ENCODE results near the gene CREB3L4. TPM values are rescaled to one million over a fixed set of nuclear protein-coding genes. Genes with fewer than 3 reads are reported as not detected.
"Not testable (repeated sequence)": the region's sequence is repeated elsewhere in the genome, so short reads cannot be mapped to it uniquely, and the experiment has no call there.

CREB3L4 gene
- total RNA-seq, 2 experiments from 2014 or later = 8.3 to 8.8 TPM

DNA sequence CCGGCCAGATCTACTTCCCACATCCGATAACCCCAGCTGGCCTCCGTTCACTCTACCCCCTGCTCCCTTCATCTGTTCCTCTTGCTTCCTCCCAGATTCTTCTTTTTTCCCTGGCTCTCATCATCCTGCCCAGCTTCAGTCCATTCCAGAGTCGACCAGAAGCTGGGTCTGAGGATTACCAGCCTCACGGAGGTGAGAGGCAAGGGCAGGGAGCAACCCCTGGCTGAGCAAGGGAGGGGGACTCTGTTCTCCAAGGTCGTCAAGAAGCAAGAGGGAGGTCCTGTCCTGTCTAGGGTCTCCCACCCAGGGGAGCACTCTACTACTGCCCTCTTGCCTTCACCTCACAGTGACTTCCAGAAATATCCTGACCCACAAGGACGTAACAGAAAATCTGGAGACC, 5.8 kb downstream of the CREB3L4 start:
- intact Hi-C loops (cut with micrococcal nuclease) = no loop called here
- H3K4me1 Mint-ChIP-seq (ENCODE audit: low read depth) = peaks cover 34% of the 10 kb centered on the region
- no peaks in the 10 kb centered on the region for H3K27me3 Mint-ChIP-seq
- peaks cover 46% of the 10 kb centered on the region for H3K36me3 Mint-ChIP-seq (ENCODE audit: low read depth)
- ATAC-seq (no peak), DNase-seq (no peak)
- TF ChIP-seq, protein P1, sequence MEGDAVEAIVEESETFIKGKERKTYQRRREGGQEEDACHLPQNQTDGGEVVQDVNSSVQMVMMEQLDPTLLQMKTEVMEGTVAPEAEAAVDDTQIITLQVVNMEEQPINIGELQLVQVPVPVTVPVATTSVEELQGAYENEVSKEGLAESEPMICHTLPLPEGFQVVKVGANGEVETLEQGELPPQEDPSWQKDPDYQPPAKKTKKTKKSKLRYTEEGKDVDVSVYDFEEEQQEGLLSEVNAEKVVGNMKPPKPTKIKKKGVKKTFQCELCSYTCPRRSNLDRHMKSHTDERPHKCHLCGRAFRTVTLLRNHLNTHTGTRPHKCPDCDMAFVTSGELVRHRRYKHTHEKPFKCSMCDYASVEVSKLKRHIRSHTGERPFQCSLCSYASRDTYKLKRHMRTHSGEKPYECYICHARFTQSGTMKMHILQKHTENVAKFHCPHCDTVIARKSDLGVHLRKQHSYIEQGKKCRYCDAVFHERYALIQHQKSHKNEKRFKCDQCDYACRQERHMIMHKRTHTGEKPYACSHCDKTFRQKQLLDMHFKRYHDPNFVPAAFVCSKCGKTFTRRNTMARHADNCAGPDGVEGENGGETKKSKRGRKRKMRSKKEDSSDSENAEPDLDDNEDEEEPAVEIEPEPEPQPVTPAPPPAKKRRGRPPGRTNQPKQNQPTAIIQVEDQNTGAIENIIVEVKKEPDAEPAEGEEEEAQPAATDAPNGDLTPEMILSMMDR (IDR thresholded peaks at IDR 0.05) = no peak
- H3K27ac Mint-ChIP-seq = peak overlapping the region; percentile 16
- CTCF ChIA-PET = interaction anchor here (1.1 to 7.1 kb wide), 2 partner anchors 12 to 27 kb away, joined by 3 to 73 read pairs; partner anchors contain the start of genes DENND4B and RAB13
- POLR2A ChIA-PET = interaction anchor here (1.2 to 13.9 kb wide), 5 partner anchors 8 to 221 kb away, joined by 3 to 237 read pairs (median 41); partner anchors contain the start of genes CREB3L4, DENND4B, GATAD2B and RAB13
- no peak overlapping the region for H3K4me3 Mint-ChIP-seq
- no peaks in the 10 kb centered on the region for H3K9me3 Mint-ChIP-seq

DNA sequence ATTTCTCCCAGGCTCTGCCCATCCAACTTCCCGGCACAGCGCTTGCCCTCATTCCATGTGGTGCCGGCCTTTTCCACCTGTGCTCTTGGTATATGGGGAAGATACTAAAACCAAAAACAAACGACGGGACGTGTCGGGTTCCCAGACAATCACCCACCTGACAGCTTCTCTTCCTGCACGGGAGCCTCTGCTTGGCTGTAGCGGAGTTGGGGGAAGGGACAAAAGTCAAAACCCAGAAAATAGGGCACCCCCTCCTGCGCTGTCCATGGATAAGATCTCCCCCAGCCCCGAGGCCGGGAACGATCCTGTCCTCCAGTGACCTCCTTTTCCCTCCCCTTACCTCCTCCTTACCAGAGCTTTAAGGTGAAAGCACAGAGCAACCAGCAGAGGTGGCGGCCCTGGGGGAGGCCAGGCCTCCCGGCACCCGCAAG, 9.1 kb downstream of the CREB3L4 start:
- CTCF ChIA-PET = interaction anchor here (0.7 to 7.1 kb wide), 7 partner anchors 9 to 180 kb away, joined by 3 to 73 read pairs (median 4); partner anchors contain the start of genes CREB3L4, RAB13, RPS27 and SLC39A1
- Mint-ChIP-seq H3K4me3 (peak overlapping the region; percentile 99), H3K27ac (peak overlapping the region; percentile 98), H3K9me3 (no peaks in the 10 kb centered on the region), H3K36me3 (ENCODE audit: low read depth) (peaks cover 53% of the 10 kb centered on the region), H3K27me3 (no peaks in the 10 kb centered on the region), H3K4me1 (ENCODE audit: low read depth) (peaks cover 34% of the 10 kb centered on the region)
- POLR2A ChIA-PET = interaction anchor here (0.9 to 13.9 kb wide), 9 partner anchors 11 to 55 kb away, joined by 3 to 237 read pairs (median 14); partner anchors contain the start of genes CREB3L4, CRTC2, DENND4B and GATAD2B
- intact Hi-C loops (cut with micrococcal nuclease) = no loop called here
- ATAC-seq (peak; percentile 1), DNase-seq (no peak)
- TF ChIP-seq, protein P1 (IDR thresholded peaks at IDR 0.05) = no peak

DNA sequence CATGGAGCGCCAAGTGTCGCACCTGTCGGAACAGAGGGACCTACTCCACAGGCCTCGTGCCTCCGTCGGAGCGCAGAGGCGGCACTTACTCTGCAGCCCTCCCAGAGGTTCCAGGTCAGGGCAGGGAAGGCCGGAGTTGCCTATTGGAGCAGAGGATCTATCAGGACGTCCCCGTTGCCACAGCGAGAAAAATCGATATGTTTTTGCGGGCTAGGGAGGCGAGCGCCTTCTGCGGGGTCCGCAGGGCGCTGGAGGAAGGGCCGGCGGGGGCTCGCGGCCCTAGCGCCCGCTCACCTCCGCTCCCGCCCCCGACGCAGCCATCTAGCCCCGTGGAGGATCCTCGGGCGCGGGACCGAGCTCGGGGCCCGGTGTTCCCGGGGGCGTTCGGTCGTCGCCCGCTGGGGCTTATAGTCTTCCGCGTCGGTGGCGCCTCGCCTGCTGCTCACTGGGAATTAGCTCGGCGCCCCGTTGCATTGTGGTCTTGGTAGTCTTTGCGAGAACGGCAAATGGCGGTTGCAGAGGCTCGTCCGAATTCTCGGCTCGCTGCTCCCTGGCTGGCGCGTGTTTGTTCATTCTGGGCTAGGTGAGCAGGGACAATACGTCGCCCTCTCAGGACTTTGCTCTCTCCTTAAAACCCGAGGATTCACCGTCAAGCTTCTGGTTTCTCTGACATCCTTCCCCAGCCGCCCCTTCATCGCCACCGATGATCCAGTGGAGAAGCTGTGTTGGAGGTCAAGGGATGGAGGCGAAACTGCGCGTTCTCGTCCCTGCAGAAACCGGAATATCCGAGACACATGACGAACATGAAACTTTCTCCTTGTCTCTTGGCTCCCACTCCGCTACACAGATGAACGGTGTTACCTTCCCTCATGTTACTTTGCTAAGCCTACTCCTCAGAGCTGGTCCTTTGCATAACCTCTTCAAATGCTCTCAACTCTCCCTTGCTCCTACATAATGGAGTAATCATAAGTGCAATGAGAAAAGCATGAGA, 9.8 kb downstream of the CREB3L4 start, which contains the start of gene JTB:
Gene JTB (minus strand): TSS at position 425 of the 991 bp plus-strand sequence. CDS start 422 bp downstream, at position 3.
- peak; percentile 94 for DNase-seq
- Mint-ChIP-seq H3K4me3 (peak within 1 kb of the TSS; percentile 99), H3K27me3 (no peaks in the 10 kb centered on the region), H3K27ac (peak within 1 kb of the TSS; percentile 98), H3K36me3 (ENCODE audit: low read depth) (peaks cover 52% of the 10 kb centered on the region), H3K4me1 (ENCODE audit: low read depth) (peaks cover 28% of the 10 kb centered on the region), H3K9me3 (no peaks in the 10 kb centered on the region)
- TF ChIP-seq, protein P1 (IDR thresholded peaks at IDR 0.05) = no peak
- ChIA-PET CTCF (interaction anchor here (0.7 to 7.1 kb wide), 11 partner anchors 8 to 295 kb away, joined by 3 to 73 read pairs (median 3); partner anchors contain the start of genes CREB3L4, DENND4B, GATAD2B and HAX1), POLR2A (interaction anchor here (0.6 to 13.9 kb wide), 15 partner anchors 12 to 251 kb away, joined by 3 to 237 read pairs (median 4); partner anchors contain the start of genes CREB3L4, CRTC2, DENND4B and GATAD2B)
- peak; percentile 96 for ATAC-seq
- intact Hi-C loops (cut with micrococcal nuclease) = no loop called here

DNA sequence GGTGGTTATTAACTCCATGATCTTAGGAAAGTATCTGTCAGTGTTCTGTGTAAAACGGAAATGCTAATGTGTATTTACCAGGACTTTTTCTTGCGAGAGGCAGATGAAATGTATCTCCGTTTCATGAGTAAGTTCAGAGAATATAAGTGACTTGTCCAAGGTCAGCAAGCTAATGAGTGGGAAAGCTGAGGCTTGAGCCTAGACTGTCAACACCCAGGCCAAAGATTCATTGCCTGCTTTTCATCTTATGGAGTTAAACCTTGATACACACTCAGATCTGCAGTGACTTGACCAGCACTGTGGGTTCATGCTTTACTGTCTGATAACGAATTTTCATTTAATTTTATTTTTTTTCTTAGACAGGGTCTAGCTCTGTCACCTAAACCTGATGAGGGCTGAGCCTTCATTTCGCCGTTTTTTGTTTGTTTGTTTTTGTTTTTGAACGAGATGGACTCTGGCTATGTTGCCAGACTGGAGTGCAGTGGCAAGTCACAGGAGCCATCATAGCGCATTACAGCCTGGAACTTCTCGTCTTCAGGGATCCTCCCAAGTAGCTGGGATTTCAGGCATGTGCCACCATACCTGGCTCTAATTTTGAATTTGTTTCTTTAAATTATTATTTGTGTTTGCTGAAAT, 10.7 kb downstream of the CREB3L4 start:
- TF ChIP-seq, protein P1 (IDR thresholded peaks at IDR 0.05) = no peak
- CTCF ChIA-PET = interaction anchor here (0.7 to 7.1 kb wide), 7 partner anchors 7 to 294 kb away, joined by 3 to 73 read pairs (median 7); partner anchors contain the start of genes CREB3L4, DENND4B, GATAD2B and HAX1
- Mint-ChIP-seq H3K36me3 (ENCODE audit: low read depth) (peaks cover 48% of the 10 kb centered on the region), H3K27me3 (no peaks in the 10 kb centered on the region), H3K27ac (peak overlapping the region; percentile 95), H3K4me1 (ENCODE audit: low read depth) (peaks cover 25% of the 10 kb centered on the region), H3K4me3 (peak overlapping the region; percentile 99), H3K9me3 (no peaks in the 10 kb centered on the region)
- intact Hi-C loops (cut with micrococcal nuclease) = no loop called here
- no peak for ATAC-seq
- no peak for DNase-seq
- POLR2A ChIA-PET = interaction anchor here (1.0 to 13.9 kb wide), 12 partner anchors 11 to 250 kb away, joined by 3 to 237 read pairs (median 6); partner anchors contain the start of genes CREB3L4, CRTC2, DENND4B and GATAD2B

DNA sequence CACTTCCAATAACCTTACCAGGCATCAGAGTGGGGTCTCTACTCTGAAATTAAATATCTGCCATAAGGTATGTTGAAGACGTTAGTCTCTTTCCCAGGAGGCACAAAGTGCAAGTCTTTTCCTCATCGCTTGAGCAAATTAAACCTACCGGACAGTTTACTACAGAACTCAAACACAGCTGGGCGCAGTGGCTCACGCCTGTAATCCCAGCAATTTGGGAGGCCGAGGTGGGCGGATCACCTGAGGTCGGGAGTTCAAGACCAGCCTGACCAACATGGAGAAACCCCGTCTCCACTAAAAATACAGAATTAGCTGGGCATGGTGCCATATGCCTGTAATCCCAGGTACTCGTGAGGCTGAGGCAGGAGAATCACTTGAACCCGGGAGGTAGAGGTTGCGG, 11.4 kb downstream of the CREB3L4 start:
- ChIA-PET CTCF (interaction anchor here (5.1 kb wide), 1 partner anchor 12 kb away, joined by 35 read pairs; the partner anchor contains the start of gene CREB3L4), POLR2A (interaction anchor here (1.0 to 13.9 kb wide), 8 partner anchors 10 to 243 kb away, joined by 3 to 237 read pairs (median 22); partner anchors contain the start of genes CREB3L4, CRTC2, GATAD2B and RAB13)
- H3K9me3 Mint-ChIP-seq; H3K27me3 Mint-ChIP-seq; ATAC-seq; intact Hi-C loops (cut with micrococcal nuclease); DNase-seq: not testable (repeated sequence)
- peak overlapping the region; percentile 95 for H3K27ac Mint-ChIP-seq
- H3K4me3 Mint-ChIP-seq = peak overlapping the region; percentile 99
- peaks cover 22% of the 10 kb centered on the region for H3K4me1 Mint-ChIP-seq (ENCODE audit: low read depth)
- peaks cover 45% of the 10 kb centered on the region for H3K36me3 Mint-ChIP-seq (ENCODE audit: low read depth)

DNA sequence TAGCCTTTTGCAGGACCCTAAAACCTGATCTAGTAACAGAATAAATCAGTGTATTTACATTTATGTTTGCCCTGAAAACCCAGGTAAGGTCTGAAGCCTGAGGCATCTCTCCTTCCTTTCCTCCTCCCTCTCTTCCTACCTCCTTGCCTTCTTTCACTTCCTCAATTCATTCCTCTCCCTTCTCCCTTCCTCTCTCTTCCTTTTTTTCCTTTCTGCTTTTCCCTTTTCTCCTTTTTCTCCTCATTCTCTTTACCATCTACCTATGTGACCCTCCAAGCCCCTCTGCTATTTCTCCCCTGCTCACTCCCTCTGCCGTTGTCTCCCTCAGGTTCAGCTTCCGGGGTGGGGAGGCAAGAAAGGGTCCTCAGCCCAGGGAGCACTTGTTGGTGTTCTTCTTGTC, 14.0 kb downstream of the CREB3L4 start:
- POLR2A ChIA-PET = interaction anchor here (1.1 to 1.4 kb wide), 3 partner anchors 9 to 37 kb away, joined by 3 to 5 read pairs (median 5); partner anchors contain the start of genes CREB3L4 and RPS27
- H3K27me3 Mint-ChIP-seq; H3K9me3 Mint-ChIP-seq; intact Hi-C loops (cut with micrococcal nuclease); H3K27ac Mint-ChIP-seq; H3K4me3 Mint-ChIP-seq; ATAC-seq; CTCF ChIA-PET; DNase-seq: not testable (repeated sequence)
- Mint-ChIP-seq H3K36me3 (ENCODE audit: low read depth) (peaks cover 23% of the 10 kb centered on the region), H3K4me1 (ENCODE audit: low read depth) (peaks cover 30% of the 10 kb centered on the region)

Measured in activated CD8-positive, alpha-beta T cell treated with anti-CD3 and anti-CD28 coated beads for 36 hours (primary cell).